AG08395 (cell line): ENCODE data around the gene COPZ1.
"Not testable (repeated sequence)": the region's sequence is repeated elsewhere in the genome, so short reads cannot be mapped to it uniquely, and the experiment has no call there.

Experiments
- DNase-seq: peaks from one replicate; pipeline ENCODE4 v3.0.0; 2012; ENCODE audit warnings: mixed read lengths, low spot score

COPZ1 gene

GRCh38 chr12:54294953-54295566 is 29.9 kb upstream of the COPZ1 start:
- DNase-seq: no peak

- DNase-seq: no peak
Observed at GRCh38 chr12:54296393-54297099, 28.4 kb upstream of the COPZ1 start.

- no peak for DNase-seq
Observed at GRCh38 chr12:54298904-54299303, 26.0 kb upstream of the COPZ1 start.

- peak; percentile 47 for DNase-seq
Observed at GRCh38 chr12:54299515-54300224, 25.3 kb upstream of the COPZ1 start.

- DNase-seq: no peak
Observed at GRCh38 chr12:54300225-54300731, 24.7 kb upstream of the COPZ1 start.

GRCh38 chr12:54300732-54301427 is 24.1 kb upstream of the COPZ1 start, which contains the start of gene NFE2:
Gene NFE2 (minus strand): TSS chr12:54301015. CDS start chr12:54295248, 5,767 bp downstream.
- peak; percentile 74 for DNase-seq

- no peak for DNase-seq
Observed at GRCh38 chr12:54301428-54302048, 23.4 kb upstream of the COPZ1 start.

GRCh38 chr12:54303640-54304039 is 21.3 kb upstream of the COPZ1 start:
- no peak for DNase-seq

- peak; percentile 71 for DNase-seq
Observed at GRCh38 chr12:54304187-54304810, 20.6 kb upstream of the COPZ1 start.

- no peak for DNase-seq
Observed at GRCh38 chr12:54306925-54307741, 17.8 kb upstream of the COPZ1 start.

- no peak for DNase-seq
Observed at GRCh38 chr12:54311051-54311450, 13.9 kb upstream of the COPZ1 start.

GRCh38 chr12:54312309-54312708 is 12.6 kb upstream of the COPZ1 start:
- not testable (repeated sequence) for DNase-seq

- DNase-seq: no peak
Observed at GRCh38 chr12:54321363-54321762, 3.6 kb upstream of the COPZ1 start.

GRCh38 chr12:54325442-54326109 is 645 bp downstream of the COPZ1 start:
- DNase-seq: not testable (repeated sequence)

GRCh38 chr12:54328595-54329337 is 3.8 kb downstream of the COPZ1 start:
- no peak for DNase-seq

GRCh38 chr12:54329759-54330158 is 4.8 kb downstream of the COPZ1 start:
- no peak for DNase-seq

- no peak for DNase-seq
Observed at GRCh38 chr12:54330442-54330841, 5.5 kb downstream of the COPZ1 start.

GRCh38 chr12:54331461-54331860 is 6.5 kb downstream of the COPZ1 start:
- no peak for DNase-seq

- DNase-seq: no peak
Observed at GRCh38 chr12:54333420-54334034, 8.6 kb downstream of the COPZ1 start.
